ENCODE measurements around the gene ERG.

Gene ERG, protein sequence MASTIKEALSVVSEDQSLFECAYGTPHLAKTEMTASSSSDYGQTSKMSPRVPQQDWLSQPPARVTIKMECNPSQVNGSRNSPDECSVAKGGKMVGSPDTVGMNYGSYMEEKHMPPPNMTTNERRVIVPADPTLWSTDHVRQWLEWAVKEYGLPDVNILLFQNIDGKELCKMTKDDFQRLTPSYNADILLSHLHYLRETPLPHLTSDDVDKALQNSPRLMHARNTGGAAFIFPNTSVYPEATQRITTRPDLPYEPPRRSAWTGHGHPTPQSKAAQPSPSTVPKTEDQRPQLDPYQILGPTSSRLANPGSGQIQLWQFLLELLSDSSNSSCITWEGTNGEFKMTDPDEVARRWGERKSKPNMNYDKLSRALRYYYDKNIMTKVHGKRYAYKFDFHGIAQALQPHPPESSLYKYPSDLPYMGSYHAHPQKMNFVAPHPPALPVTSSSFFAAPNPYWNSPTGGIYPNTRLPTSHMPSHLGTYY

DNA sequence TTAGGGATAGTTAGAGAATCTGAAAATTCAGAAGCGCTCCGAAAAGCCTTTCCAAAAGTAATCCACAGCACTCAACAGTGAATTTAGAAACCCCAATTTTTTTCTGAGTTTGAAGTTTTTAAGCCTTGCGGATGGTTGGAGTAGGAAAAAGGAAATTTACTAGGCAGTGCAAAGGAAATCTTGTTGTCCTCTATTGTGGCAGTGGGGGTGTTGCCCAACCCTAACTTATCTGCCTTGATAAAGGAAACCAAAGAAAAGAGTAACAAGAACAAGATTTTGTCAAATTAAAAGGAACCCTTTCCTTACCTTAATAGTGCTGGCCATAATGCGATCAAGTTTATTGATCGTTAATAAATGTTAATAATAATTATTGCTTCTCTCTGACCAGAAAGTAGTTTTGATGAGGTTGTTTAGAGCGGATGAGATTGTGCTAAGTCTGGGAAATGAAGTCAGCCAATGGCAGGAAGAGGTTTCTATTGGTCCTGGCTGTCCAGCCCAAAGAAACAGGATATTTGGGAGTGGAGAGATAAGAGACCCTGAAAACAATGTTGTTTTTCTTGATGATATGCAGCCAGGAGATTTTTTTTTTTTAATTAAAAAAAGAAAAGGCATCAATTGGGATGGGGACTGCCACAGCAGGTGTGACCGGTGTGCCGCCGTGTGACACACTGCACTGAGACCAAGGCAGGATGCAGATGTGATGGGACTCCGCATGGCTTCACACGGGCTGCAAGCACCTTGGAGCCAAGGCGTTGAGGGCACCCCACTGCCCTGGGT lies at the start of gene ERG:
Gene ERG (minus strand): TSS at position 421 of the 777 bp plus-strand sequence. CDS start 97 bp downstream, at position 324.
- DNase-seq = no peak

DNA sequence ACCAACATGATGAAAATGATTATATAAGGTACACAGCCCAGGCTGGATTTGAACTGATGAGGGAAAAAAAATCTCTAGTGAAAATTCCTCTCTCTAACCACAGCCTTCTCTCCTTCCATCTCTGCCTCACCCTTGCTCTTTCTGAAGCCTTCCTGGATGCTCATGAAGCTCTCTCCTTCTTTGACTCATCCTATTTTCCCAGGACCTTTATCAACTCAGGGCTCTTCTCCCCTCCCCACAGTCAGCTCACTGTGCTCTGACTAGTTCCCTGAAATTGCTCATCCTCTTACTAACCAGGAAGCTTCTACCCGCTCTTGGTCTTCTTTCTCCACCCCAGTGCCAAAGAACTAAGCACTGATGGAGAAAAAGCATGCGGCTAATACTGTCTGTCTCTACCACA lies 46.4 kb upstream of the ERG start:
- DNase-seq = no peak

DNA sequence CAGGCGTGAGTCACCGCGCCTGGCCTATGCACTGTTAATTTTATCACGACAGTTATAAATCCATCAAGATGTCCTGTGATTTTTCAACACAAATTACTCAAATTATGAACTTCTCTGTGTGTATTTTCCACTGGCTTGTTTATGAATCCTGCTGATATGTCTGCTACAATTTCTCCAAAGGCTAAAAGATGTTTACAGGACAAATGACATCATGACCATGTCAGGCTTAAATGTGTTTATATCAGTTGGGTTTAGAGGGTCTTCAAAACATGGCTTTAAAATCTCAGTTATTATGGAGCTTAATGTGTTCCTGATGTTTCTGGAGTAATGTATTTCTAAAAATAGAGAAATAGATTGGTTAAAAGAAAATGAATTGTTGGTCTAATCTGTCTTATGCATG lies 44.0 kb upstream of the ERG start:
- no peak for DNase-seq

DNA sequence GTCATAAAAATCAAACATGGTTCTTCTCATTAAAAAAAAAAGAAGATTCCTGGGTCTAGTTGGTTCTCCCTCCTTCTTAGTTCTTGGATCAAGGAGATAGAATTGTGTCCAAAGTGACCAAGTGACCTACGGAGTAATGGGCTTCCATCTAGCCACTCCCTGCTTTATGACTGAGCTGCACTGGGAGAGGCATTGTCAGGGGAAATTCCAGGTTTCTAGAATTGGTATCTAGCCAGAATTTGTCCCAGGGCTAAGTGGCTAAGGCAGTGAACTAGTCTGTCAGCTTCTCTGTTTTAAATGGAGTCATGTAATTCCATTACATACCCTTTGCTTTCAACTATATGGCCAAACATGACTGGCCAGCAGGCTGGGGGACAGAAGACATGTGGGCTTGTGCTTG lies 40.1 kb upstream of the ERG start:
- no peak for DNase-seq

DNA sequence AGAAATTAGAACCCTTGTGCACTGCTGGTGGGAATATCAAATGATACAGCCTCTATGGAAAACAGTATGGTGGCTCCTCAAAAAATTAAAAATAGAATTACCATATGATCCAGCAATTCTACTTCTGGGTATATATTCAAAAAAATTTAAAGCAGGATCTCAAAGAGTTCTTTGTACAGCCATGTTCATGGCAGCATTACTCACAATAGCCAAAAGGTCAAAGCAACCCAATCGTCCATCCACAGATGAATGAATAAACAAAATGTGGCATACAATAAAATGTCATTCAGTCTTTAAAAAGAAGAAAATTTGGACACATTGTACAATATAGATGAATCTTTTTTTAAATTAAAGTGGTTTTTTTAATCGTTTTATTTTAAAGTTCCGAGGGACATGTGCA lies 36.3 kb upstream of the ERG start:
- no peak for DNase-seq

DNA sequence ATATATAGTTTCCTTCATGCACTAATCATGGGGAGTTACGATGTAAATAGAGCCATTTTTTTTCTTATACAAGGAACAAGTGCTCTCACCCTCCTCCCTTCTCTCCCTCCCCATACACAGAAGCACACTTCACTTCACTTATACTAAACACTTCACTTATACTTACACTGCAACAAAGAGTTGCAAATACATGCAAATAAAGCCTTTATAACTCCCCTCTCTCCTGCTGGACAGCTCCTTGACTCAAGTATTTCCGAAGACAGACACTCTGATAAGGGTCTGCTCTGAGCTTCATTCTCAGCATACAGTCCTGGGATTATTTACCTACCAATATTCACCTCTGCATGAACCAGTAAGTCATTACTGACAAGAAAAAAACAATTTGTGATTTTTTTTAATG lies 35.6 kb upstream of the ERG start:
- DNase-seq = no peak

DNA sequence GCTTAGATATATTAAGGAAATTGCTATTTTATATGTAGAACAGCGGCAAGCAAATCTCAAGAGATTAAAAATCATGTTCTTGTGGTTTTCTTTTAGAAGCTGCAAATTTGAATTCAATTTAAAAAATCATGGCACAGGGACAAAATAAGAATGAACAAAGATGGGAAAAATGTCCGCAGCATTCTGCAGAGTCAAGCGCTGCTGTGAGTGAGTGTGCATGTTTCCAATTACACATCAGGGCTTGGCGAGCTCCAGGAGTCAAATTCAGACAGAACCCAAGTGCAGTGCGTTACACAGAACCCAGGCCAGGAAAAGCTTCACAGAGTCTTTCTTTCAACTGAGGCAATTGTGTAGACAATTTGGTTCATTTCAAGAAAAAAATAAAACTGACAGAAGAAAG lies 33.3 kb upstream of the ERG start:
- no peak for DNase-seq

DNA sequence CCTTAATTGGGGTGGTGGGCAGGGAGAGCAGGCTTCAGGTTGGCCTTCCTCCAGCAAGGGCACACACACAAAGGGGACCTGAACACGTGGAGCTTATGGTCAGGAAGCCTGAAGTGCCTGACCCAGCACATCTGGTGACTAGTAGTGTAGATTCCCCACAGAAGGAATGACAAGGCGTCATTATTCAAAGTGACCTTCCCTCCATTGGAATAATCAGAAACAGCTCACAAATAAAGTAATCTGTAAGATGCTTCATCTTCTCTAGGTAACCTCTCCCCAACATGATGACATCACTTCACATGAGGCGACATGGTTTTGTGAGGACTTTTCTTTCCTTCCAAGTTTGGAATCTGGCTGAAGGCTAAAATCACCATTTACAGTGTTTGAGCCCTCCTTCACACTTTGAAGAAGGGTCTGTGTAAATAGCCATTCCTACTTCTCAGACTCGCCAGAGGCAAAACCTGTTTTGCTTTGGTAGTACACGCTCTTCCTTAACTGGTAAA lies 32.8 kb upstream of the ERG start:
- DNase-seq = no peak

DNA sequence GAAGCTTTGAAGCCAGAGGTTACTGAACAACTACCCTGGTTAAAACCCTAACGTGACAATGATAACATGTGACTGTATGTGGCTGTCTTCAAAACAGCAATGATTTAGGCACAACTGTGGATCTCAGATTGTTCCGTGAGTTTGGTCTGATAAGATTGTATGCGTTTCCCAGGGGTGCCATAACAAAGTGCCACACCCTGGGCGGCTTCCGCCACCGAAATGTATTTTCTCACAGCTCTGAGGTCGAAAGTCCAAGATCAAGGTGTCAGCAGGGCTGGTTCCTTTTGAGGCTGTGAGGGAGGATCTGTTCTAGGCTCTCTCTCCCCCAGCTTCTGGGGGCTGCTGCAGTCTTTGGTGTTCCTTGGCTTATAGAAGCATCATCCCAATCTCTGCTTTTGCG lies 29.5 kb upstream of the ERG start:
- DNase-seq = no peak

DNA sequence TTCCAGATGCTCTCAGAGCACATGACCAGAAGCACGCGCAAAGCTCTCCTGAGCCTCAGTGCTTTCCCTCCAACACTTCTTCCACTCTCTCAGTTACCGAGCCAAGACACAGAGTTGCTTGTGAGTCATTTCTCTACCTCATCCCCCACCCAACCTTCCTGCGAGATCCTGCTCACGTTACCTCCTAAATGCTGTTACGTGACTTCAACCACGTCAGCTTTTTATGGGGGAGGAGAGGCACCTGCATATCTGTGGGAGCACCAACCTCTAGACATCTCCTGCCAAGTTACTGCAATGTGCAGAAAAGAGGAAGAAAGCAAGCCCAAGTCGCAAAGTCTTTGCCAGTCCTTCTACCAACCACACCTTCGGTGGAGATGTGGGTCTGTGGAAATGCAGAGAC lies 27.2 kb upstream of the ERG start:
- no peak for DNase-seq

DNA sequence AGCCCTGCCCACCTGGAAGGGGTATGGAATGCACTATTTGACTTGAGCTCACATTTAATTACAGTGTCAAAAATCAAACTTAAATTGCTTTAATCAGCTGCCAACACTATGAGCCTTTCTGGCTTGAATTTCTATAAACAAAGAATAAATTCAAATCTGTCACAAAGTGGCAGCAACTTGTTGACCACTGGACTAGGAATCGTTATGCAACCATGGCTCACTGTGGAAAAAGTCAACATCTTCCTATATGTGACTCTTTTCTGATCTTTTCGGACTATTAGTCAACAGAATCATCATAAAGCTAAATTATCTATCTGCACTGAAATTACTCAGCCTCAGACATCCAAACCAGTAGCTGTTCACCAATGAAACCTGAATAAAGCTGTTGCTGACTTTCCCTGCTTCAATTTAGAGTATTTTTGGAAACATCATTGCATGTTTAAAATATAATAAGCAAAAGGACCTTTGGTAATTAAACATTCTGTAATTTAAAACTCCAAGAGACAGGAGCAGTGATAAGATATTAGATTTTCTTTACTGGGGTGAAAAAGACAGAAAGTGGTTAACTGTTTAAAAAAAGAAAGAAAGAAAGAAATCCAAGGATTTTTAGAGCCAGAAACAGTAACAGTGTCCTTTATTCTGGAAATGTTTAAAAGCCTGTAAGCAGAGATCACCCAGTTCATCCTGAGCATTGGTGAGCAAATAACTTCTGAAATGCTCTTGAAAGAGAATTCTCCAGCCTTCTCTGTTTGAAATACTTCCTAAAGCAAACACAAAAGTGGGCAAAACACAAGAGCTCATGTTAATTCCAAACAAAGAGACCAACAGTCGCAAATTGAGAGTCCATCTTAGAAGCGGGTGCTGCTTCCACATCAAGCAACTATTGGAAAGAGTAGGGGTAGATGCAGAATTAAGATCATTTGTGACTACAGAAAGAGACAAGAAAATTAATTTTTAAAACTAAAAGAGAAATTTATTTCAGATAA lies 26.2 kb upstream of the ERG start:
- DNase-seq = no peak

DNA sequence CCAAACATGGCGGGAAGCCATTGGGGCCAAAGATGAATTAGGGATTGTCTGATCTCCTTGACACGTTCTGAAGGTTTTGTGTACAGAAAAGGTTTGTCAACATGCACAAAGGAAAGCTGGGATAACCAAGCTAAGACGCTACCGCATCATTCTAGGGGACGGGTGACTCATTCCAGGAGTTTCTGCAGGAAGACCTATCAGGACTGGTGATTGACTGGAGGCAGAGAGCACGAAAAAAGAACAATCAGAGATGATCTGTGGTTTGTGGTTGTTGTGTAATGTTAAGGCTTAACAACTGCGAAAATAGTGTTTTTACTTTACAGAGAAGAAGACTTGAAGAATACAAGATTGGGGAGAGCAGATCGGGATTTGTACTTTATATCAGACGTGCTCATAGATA lies 22.2 kb upstream of the ERG start:
- DNase-seq = no peak

DNA sequence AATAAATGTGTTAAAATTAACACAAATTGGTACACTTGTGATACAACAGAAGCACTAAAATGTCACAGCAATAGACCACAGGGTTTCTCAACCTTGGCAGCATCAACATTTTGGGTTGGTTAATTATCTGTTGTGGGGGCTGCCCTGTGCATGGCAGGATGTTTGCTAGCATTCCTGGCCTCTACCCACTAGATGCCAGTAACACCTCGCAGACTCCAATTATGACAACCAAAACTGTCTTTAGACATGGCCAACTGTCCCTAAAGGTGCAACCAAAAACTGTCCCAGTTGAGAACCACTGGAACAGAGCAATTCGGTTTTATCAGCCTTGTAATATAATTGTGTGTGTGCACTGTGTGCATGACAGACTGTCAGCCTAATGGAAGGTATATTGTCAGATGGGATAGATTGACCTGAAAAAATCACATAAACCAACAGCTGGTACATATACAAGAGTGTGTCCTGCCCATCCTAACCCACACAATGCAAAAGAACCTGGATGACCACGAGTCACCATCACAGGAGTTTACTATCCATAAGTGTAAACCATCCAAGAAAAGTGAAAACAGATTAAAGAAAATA lies 13.5 kb upstream of the ERG start:
- no peak for DNase-seq

DNA sequence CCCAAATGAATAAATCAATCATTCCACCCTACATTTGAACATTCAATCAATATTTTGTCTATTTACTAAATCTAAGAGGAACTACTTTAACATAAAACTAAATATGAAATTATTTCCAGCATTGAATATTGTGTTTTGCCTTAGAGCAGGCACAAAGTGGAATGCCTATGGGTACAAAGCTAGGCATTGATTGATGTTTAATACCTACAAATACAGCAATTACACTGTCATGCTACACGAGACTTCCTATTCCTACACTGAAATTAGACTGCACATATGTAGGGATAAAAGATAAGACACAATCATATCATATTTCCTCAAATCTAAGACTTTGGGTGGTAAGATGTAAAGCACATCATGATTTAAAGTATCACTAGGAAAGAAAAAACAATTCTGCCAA lies 12.9 kb upstream of the ERG start:
- no peak for DNase-seq

DNA sequence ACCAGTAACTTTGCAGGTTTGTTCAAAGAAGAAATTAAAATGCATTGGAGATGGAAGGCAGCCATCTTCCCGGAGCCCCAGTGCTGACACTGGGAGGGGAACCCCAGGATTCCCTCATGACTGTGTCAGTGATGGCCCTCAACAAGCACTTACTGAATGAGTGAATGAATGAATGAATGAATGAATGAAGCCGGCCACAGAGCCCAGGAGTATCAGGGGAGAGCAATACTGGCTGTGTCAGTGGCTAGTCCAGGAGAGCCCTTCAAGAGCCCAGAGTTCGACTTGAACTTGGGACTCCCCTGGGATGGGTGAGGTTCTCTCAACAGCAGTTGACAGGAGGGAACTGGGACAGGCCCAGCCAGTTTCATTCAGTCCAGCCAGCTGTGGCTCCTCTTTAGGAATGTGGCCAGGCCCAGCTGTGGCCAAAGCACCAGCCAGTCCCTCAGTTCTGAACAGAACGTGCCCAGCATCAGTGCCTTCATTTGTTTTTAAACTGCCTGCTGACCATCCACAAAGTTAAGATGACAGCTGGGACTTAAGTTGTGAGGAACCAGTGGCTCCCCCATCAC lies 9.2 kb upstream of the ERG start:
- no peak for DNase-seq

DNA sequence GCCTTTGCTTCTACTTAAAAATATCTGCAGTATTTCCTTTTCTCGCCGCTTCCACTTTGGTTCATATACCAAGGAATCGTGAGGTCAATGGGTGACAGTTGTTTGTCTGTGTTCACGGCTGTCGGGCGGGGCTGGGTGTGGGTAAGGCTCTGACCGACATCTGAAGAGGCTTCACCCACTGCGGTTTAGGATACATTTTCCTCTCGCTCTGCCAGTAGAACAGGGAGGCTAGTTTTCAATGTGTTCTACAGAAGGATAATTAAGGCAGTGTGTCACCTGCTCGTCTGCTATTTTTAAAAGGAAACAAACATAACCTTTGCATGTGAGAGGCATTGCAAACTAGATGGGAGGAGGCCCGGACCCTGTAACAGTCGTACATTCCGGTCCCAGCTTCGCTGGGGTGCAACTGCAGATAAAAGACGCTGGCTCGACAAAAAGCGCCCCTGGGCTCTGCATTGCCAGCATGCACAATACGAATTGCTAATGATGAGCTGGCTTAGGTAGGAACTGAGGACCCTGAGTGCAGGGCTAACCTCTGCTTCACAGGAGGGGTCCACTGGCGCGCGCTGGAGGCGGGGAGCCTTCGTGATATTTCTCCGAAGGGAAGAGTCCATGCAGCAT lies 8.5 kb upstream of the ERG start:
- DNase-seq = no peak

DNA sequence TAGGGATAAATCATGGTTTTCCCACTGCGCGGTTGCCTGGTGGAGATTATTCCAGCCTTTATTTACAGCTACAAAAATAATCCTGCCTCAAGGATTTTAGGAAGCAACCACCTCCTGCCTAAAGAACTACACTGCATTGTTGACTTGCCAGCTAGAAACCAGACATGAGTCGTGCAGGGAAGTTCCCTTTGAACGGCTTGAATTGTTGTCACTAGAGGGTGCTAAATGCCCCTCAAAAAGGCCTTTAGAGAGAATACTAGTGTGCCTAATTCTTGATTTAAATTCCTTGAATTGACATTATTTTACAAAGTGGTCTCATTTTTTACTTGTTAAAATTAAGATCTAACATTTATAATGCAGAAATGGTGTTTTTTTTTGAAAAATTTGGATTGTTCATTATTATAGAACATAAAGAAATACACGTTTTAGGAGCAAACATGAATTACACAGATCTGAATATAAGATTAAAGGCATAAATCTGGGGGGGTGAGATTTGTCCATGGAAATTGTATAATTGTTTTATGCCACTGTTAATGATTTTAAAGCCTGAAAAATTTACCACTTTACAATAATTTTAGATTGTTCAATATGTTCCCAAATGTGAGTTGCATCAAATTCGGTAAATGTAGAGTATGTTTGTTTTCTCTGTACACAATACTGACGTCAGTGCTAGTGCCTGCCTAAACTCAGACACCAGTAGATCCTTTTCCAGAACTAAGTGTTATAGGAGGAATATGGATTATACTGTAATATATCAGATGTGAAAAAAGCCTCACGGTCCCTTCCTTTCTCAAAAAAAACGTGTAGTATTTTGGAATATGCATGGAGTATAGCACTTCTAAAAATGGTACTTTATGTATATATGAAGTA lies 7.6 kb upstream of the ERG start:
- DNase-seq = no peak

DNA sequence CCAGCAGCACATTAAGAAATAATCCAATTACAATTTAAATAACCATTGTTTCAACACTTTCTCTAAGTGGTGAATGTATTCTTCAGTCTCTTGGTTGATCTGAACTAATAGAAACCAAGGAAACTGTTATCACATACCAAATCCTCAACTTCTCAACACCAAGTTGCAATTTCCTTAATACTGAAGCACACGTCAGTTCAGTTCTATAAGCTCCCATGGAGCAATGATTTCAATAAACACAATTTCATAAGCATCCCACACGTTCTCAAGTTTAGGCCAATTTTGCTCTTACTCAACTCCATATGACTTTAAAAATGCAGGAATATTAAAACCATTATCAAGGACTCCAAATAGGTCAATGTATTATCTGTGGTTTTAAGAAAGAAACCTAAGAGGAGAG lies 5.8 kb upstream of the ERG start:
- DNase-seq = no peak

DNA sequence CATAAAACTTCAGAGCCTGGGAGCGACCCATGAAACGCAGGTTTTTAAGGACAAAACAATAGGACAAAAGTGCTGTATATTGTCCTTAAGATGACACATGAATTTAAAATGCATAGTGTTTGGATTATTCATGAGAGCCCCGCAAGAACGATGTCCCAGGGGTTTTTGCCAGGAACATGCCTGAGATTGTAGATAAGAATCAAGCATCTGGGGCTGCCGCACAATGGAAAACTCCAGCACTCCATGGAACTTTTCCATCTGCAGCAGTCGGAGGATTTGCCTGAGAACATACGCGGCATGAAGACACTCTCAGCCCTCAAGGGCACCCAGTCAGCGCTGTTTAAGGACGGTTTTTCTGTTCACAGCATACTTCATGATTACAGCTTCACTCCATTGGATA lies 5.3 kb upstream of the ERG start:
- DNase-seq = no peak

DNA sequence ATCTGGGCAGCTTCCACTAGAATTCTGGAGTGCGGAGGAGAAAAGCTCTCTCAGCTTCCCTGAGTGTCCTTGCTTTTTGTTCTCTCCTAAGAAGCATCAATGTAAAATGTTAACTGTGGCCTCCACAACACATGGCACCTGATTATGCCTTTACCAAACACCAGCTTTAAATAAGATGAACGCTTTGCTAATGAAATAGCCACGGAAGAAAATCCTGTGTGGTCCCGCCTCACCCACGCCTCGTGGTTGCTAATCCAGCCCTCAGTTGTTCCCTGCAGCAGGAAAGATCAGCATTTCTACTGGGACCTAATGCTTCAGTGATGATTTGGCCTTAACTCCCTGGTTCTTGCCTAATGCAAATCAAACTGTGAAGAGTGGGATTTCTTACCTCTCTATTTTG lies 1.8 kb upstream of the ERG start:
- DNase-seq = no peak

DNA sequence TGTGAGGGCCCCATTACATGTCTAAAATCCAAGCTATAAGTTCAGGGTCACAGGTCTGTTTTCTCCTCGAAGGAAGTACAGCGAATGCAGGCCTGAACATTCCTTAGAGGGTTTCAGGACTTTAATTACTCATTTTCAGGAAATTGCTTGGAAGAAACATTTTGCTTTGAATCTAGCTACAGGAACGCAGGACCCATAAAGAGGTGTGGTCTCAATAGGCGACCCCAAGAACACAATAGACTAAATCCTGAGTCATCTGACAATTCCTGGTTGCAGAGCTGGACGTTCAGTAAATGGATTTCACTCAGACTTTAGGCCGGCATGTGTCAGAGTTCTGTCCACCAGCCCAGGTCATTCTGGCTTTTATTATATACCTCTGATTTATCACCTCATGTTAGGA lies 1.0 kb upstream of the ERG start:
- no peak for DNase-seq
